CD4-positive, alpha-beta T cell treated with Interleukin-4 for 4 hours (primary cell): ENCODE measurements around the gene SULT4A1.

Experiments
- DNase-seq: peaks from one replicate; pipeline ENCODE4 v3.0.0-alpha.2; 2020

Gene SULT4A1

GRCh38 chr22:43796567-43796966 lies 65.7 kb downstream of the SULT4A1 start:
- no peak for DNase-seq

- no peak for DNase-seq
These were observed 67.0 kb downstream of the SULT4A1 start for GRCh38 chr22:43795320-43795719.

- DNase-seq = no peak
These were observed 69.4 kb downstream of the SULT4A1 start for GRCh38 chr22:43792905-43793304.

GRCh38 chr22:43789452-43789851 lies 72.9 kb downstream of the SULT4A1 start:
- DNase-seq = no peak

- no peak for DNase-seq
These were observed 78.5 kb downstream of the SULT4A1 start for GRCh38 chr22:43783777-43784176.

- DNase-seq = no peak
These were observed 79.9 kb downstream of the SULT4A1 start for GRCh38 chr22:43782448-43782847.

- DNase-seq = no peak
These were observed 85.0 kb downstream of the SULT4A1 start for GRCh38 chr22:43777286-43777685.

- no peak for DNase-seq
These were observed 86.1 kb downstream of the SULT4A1 start for GRCh38 chr22:43776081-43776670.
